GM18511 (cell line): Measurements from ENCODE around the gene ELL3.
"Not testable (repeated sequence)": the region's sequence is repeated elsewhere in the genome, so short reads cannot be mapped to it uniquely, and the experiment has no call there.

Experiments
- ATAC-seq: cut with Tn5 transposase; IDR thresholded peaks from one replicate; pipeline ENCODE4 v1.9.1; 2021; ENCODE audit warnings: mild to moderate bottlenecking, moderate library complexity; ENCODE audit not compliant: unreplicated experiment

ELL3 gene

GRCh38 chr15:43791993-43792760 lies 15.4 kb upstream of the ELL3 start, which contains the start of gene SERF2:
Gene SERF2, plus strand, starts transcription at chr15:43792320. Its CDS starts 57 bp downstream, at chr15:43792377.
- ATAC-seq: peak; percentile 83

DNA sequence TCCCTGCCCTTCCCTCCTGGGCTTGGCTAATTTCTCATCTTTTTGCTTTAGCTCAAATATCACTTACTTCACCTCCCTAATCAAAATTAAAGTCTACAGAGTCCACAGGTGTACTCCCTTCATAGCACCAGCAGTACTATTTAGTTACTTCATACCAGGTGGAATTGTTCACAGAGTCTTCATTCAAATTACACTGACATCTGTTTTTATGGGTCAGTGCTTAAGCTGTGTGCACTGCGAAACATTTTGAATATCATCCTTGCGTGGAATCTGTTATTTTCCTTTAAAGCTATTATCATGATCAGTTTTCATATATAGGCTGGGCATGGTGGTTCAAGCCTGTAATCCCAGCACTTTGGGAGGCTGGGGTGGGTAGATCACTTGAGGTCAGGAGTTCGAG lies 12.6 kb upstream of the ELL3 start:
- ATAC-seq: no peak

DNA sequence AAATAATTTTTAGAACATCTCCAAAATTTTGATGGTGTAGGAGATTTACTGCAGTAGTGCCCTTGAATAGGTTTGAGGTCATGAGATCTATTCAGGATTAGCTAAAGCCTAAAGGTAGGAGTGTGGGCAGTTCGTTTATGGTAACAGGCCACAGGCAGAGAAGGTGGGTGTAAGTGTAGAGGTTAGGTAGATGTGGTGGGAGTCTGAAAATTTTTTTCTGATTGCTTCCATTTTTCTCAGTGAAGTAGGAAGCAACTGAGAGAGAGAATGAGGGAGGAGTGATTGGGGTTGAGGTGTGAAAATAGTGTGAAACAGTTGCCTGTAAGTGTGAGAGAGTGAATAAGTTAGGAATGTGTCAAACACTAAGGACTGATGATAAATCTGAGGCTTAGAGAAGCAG lies 2.2 kb upstream of the ELL3 start:
- no peak for ATAC-seq

- peak; percentile 63 for ATAC-seq
These were observed 625 bp upstream of the ELL3 start for GRCh38 chr15:43777267-43777914.

DNA sequence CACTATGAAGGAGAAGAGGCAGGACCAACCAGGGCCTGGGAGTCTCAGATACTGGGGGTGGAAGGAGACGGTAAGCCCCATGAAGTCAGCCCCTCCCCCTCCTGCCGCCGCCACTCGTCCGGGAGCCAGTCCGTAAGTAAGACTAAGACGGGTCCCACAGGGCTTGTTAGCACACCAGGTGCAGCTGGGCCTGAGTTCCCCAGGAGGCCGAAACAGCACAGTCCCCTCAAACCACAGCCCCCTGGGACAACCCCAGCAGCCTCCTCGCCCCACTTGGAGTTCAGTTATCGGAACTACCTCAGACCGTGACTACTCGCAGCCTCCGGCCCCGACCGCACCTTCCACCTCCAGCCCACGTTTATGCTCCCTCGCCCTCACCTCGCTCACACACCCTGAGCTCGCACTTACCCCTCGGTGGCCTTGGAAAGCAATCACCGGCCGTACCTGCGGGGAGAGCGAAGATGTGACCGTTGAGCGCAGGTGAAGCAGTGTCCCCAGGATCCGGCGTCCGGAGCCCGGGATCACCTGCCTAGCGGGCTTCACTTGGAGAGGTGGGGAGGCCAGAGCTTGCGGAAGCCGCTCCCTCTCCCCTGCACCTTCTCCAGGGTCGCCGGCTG lies 557 bp downstream of the ELL3 start:
- ATAC-seq: peak; percentile 70

GRCh38 chr15:43775411-43775965 lies 1.3 kb downstream of the ELL3 start:
- no peak for ATAC-seq

DNA sequence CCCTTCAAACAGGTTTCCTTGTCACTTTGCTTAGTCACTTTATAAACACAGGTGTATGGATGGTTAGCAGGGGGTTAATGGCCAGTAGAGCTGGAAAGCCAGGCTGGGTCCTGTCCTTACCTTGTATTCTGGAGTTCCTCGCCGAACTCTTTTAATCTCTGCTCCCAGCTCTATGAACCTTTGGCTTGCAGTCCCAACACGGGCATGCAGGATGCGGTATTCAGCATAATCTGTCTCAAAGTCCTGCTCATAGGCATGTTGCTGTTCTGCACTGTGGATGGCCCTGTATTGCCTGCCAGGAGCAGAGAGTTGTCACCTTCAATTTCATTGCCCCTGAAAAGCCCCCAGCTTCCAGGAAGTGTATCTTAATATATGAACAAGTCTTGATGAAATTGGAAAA lies 2.7 kb downstream of the ELL3 start:
- no peak for ATAC-seq

DNA sequence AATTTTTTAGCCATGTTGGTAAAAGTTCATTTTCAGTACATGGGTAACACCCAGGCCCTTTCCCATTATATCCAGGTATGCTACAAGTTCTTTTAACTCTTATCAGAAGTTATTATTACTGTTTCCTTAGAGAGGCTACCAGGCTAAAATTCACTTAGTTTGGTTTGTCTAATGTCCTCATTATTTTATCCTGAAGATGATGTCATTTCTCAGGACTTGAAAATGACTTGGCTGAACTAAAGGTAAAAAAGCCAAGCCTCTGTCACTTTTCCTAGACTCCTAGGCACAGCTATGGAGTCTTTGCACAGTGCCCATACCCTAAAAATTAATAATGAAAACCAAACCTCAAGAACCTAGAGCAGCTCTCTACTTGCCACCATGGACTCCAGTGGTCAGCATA lies 4.1 kb downstream of the ELL3 start:
- ATAC-seq: no peak

DNA sequence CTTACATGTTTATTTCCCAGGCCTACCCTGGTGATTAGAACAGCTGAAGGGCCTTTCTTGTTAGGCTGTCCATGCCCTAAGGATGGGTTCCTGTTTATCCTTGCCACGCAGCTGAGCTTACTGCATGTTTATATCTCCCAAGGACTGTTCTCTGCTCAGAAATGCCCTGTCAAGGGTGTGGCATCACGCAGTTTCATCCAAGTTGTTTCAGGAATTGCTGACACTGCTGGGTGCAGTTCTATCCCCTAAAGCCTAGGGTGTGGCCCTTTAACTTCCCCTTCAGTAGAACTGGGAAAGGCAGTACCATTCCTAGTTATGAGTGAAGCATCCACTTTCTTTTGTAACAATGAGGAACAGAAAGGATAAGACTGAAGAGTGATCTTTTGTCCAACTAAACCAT lies 5.0 kb downstream of the ELL3 start:
- ATAC-seq: no peak

DNA sequence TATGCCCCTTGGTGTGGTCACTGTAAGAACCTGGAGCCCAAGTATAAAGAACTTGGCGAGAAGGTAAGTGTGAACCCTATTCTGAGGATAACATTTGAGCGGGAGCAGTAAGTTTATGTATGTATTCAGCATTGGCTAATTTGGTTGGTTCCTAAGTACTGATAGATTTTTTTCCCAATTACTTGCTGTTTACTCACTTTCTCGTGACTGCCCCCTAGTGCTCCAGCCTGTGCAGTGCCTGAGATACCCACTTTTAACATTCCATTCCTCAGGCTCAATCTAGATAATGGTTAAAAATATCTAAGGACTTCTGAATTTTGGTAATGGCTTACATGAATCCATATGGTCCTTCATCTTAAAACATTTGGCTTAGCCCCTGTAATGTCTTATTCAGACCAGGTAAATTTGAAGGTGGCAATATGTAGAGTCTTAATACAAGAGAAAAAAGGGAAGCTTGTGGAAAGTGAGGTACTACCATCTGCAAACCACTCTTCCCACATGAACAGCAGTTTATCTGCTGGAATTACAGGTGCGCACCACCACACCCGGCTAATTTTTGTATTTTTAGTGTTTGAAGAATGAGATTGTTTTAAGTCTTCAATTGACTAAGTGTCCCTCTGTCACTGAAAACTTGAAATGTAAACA lies 7.1 kb downstream of the ELL3 start:
- ATAC-seq: no peak

DNA sequence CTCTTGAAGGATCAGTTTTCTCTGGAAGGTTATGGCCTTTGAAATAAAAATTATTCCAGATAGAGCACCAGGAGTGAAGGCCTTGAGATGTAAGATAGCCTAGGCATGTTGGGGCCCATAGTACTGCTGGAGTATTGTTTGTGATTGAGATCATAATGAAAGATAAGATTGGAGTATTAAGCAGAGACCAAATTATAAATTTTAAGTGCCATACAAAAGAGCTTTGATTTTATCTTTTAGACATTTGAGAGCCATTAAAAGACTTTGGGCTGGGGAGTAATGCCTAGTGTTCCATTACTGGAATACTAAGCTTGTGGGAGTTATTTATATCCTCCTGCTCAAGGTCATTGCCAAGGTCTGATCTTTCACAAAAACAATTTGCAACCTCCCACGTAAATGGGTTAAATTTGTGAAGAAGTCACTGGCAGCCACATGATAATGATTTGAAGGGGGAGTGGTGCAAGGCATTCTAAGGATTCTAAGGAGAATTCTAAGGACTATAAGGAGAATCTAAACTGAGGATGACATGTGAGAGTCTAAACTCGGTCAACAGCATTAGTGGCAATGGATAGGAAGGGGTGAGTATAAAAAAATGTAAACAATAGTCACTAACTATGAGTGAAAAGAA lies 12.8 kb downstream of the ELL3 start:
- no peak for ATAC-seq

DNA sequence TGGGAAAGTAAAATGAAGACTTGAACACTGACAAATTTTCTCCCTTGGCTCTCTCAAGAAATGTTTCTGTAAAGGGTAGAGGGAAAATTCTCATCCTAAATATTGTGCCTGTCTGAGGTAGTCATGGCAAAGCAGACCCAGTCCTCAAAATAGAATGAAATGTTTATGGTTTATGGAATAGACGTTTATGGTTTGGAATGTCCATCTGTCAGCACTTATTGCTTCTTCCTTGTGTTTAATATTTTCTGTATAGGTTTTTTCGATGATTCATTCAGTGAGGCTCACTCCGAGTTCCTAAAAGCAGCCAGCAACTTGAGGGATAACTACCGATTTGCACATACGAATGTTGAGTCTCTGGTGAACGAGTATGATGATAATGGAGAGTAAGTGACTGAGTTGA lies 13.9 kb downstream of the ELL3 start:
- ATAC-seq: no peak

DNA sequence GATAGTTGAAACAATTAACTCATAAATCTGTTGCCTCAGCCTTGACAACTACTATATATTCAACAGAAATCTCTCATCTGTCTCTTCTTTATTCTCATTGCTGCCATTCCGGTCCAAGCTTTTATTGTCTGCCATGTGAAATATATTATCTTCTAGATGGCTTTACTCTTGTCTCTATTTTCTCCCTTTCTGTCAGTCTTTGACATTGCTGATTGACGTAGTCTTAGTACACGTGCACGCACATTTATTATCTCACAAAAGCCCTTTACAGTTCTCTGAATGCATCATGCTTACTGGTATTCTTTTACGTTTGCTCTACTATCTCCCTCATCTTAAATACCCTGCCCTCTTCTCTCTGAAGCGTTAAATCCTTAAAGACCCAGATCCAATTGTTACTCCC lies 24.9 kb downstream of the ELL3 start:
- ATAC-seq: no peak

- peak; percentile 54 for ATAC-seq
These were observed 26.9 kb downstream of the ELL3 start for GRCh38 chr15:43749690-43750345.

DNA sequence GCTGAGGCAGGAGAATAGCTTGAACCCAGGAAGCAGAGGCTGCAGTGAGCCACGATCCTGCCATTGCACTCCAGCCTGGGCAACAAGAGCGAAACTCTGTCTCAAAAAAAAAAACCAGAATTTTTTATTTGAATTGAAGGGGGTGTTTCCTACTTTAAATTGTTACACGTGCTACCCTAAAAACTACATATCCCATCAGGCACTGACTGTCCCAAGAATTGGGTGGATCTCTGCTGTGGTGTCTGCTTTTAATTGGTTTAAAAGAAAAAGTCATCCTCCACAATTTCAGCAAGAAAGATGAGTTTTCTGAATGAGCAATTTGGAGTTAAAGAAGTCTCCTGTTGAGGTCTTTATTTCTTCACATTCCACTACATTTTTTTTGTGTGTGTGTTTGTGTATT lies 28.4 kb downstream of the ELL3 start:
- no peak for ATAC-seq

DNA sequence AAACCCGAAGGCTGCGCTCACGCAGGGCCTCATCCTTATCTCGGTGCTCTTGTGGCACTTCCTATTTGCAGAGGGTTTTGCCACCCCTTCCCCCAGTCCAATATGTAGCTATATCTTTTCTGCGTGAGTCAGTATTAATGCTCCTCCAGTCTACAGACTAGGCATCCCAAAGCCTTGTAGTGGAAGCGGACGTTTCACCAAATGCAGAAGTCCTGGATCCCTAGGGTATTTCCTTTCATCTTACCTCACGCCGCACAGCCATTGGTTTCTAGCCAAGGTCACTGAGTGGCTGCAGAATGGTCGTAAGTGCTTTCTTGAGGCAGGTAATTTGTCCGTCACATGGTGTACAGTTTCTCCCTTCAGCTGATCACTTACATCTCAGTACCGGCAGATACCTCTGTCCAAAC lies 29.9 kb downstream of the ELL3 start:
- ATAC-seq: peak; percentile 24

- ATAC-seq: peak; percentile 81
These were observed 30.4 kb downstream of the ELL3 start, which contains the start of gene PDIA3 for GRCh38 chr15:43746245-43746902. Gene PDIA3, plus strand, starts transcription at chr15:43746438. Its CDS starts 102 bp downstream, at chr15:43746540.

- peak; percentile 30 for ATAC-seq
These were observed 41.4 kb downstream of the ELL3 start for GRCh38 chr15:43735416-43735815.

GRCh38 chr15:43728053-43728725 lies 48.6 kb downstream of the ELL3 start:
- not testable (repeated sequence) for ATAC-seq
